Peyer's patch (tissue), 4 donors: ENCODE results near the gene CCDC150.

Experiments
- CTCF ChIP-seq, 6 experiments: fragments of 450-650 bp in 4 of 6; fragments of 200-600 bp in 2 of 6; sonication (generic) in 1 of 6; IDR thresholded peaks; one replicate each; pipeline ENCODE4 v1.5.1; 2017 to 2019; ENCODE audit warnings: antibody characterized with exemption in 6 of 6, mild to moderate bottlenecking in 3 of 6, moderate library complexity in 1 of 6
- POLR2A ChIP-seq, 2 donors: fragments of 450-650 bp; IDR thresholded peaks; one replicate each; pipeline ENCODE4 v1.5.1; 2017; ENCODE audit warnings: antibody characterized with exemption in 2 of 2, mild to moderate bottlenecking in 2 of 2, moderate library complexity in 2 of 2

DNA sequence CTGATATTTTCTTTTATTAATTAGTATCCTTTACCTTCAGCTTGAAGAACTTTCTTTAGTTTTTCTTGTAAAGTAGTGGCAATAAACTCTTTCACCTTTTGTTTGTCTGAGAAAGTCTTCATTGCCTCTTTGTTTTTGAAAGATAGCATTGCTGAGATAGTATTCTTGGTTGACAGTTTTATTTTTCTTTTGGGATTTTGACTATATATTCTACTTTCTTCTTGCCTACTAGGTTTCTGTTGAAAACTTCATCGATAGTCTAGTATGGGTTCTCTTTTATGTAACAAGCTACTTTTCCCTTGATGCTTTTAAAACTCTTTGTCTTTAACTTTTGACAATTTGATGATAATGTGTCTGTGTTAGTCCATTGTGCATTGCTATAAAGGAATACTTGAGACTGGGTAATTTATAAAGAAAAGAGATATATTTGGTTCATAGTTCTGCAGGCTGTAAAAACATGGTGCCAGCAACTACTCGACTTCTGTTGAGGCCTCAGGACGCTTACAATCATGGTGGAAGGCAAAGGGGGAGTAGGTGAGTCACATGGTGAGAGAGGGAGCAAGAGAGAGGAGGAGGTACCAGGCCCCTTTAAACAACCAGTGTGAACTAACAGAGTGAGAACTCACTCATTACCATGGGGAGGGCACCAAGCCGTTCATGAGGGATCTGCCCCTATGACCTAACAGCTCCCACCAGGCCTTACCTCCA, 12.0 kb downstream of the CCDC150 start:
- TF ChIP-seq CTCF (IDR thresholded peaks at IDR 0.05) (no peak), POLR2A (IDR thresholded peaks at IDR 0.05) (no peak)
